HCT116 (cell line): ENCODE results near the gene GPHN.

Source experiments
- POLR2A ChIP-seq: IDR thresholded peaks from 2 replicates; pipeline ENCODE4 v1.7.0; 2011; ENCODE audit warnings: borderline replicate concordance; ENCODE audit not compliant: insufficient read depth, insufficient read length; ENCODE audit errors: extremely low read depth
- TCF7L2 ChIP-seq: IDR thresholded peaks from 2 replicates; pipeline ENCODE4 v1.7.0; 2011; ENCODE audit warnings: borderline replicate concordance, inconsistent platforms; ENCODE audit not compliant: insufficient read depth, insufficient read length; ENCODE audit errors: extremely low read depth
- YY1 ChIP-seq: IDR thresholded peaks from 2 replicates; pipeline ENCODE4 v1.6.1; 2011; ENCODE audit warnings: low read length, low read depth, moderate library complexity, mild to moderate bottlenecking; ENCODE audit not compliant: insufficient replicate concordance; ENCODE audit errors: extremely low read depth
- TF ChIP-seq, protein P1 (sequence below), 3 experiments: fragments of 200-600 bp in 1 of 3; sonication (generic) in 1 of 3; IDR thresholded peaks in 2 of 3; conservative IDR thresholded peaks in 1 of 3; 2 replicates each; pipeline ENCODE4 v1.5.1; 2012 to 2017; ENCODE audit warnings: low read depth in 2 of 3, low read length in 2 of 3, antibody characterized with exemption in 1 of 3, borderline replicate concordance in 1 of 3, control low read depth in 1 of 3, mild to moderate bottlenecking in 1 of 3, mixed read lengths in 1 of 3, mixed run types in 1 of 3, moderate library complexity in 1 of 3; ENCODE audit not compliant: insufficient read depth in 1 of 3

DNA sequence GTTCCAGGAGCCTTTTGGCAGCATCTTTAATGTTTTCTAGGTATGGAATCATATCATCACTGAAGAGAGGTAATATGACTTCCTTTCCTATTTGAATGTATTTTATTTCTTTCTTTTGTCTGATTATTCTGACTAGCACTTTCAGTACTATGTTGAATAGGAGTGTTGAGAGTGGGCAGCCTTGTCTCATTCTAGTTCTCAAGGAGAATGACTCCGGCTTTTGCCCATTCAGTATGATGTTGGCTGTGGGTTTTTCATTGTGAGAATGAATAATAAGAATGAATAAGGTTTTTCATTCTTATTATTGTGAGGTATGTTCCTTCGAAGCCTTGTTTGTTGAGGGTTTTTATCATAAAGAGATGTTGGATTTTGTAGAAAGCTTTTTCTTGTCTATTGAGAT, 98.9 kb downstream of the GPHN start:
- TF ChIP-seq, protein P1, sequence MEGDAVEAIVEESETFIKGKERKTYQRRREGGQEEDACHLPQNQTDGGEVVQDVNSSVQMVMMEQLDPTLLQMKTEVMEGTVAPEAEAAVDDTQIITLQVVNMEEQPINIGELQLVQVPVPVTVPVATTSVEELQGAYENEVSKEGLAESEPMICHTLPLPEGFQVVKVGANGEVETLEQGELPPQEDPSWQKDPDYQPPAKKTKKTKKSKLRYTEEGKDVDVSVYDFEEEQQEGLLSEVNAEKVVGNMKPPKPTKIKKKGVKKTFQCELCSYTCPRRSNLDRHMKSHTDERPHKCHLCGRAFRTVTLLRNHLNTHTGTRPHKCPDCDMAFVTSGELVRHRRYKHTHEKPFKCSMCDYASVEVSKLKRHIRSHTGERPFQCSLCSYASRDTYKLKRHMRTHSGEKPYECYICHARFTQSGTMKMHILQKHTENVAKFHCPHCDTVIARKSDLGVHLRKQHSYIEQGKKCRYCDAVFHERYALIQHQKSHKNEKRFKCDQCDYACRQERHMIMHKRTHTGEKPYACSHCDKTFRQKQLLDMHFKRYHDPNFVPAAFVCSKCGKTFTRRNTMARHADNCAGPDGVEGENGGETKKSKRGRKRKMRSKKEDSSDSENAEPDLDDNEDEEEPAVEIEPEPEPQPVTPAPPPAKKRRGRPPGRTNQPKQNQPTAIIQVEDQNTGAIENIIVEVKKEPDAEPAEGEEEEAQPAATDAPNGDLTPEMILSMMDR (IDR thresholded peaks at IDR 0.05 in 2 of 3, conservative IDR thresholded peaks at IDR 0.05 in 1 of 3; ENCODE audit: borderline replicate concordance in 1 of 3, insufficient read depth in 1 of 3, low read depth in 2 of 3, low read length in 2 of 3) = no peak
- TF ChIP-seq YY1 (no peak), POLR2A (no peak), TCF7L2 (no peak)
